GM13976 (cell line): ENCODE measurements around the gene SOX1.

Experiments
- DNase-seq: peaks from one replicate; pipeline ENCODE4 v3.0.0; 2012; ENCODE audit warnings: low spot score
- CTCF ChIP-seq: IDR thresholded peaks from 2 replicates; pipeline ENCODE4 v1.5.1; 2012; ENCODE audit warnings: borderline replicate concordance, mild to moderate bottlenecking; ENCODE audit not compliant: insufficient read depth; ENCODE audit errors: extremely low read depth, missing control alignments, control extremely low read depth
- in situ Hi-C: fragments of 300-500 bp; cut with MboI; formaldehyde crosslinking; loops from one replicate; pipeline ENCODE4 v1.12.0; 2022; ENCODE audit warnings: low sequenced_read_pairs, mixed read lengths, inconsistent platforms; ENCODE audit not compliant: unreplicated experiment

The SOX1 gene

GRCh38 chr13:112057736-112058518, 9.0 kb upstream of the SOX1 start:
- in situ Hi-C loops: no loop called here
- no peak for DNase-seq
- no peak for TF ChIP-seq CTCF

GRCh38 chr13:112058519-112058873, 8.5 kb upstream of the SOX1 start:
- in situ Hi-C loops: no loop called here
- no peak for TF ChIP-seq CTCF
- DNase-seq: no peak

GRCh38 chr13:112058941-112059340, 8.0 kb upstream of the SOX1 start:
- DNase-seq: no peak

GRCh38 chr13:112059457-112060281, 7.3 kb upstream of the SOX1 start:
- DNase-seq: no peak
- in situ Hi-C loops: no loop called here
- TF ChIP-seq CTCF: no peak

More at GRCh38 chr13:112058941-112059340, 8.0 kb upstream of the SOX1 start:
- in situ Hi-C loops: no loop called here
- TF ChIP-seq CTCF: no peak

GRCh38 chr13:112060282-112060830, 6.6 kb upstream of the SOX1 start:
- in situ Hi-C loops: no loop called here
- no peak for DNase-seq
- no peak for TF ChIP-seq CTCF

GRCh38 chr13:112060899-112061366, 6.0 kb upstream of the SOX1 start:
- DNase-seq: no peak
- in situ Hi-C loops: no loop called here
- TF ChIP-seq CTCF: no peak
